Sigmoid colon (tissue), 7 donors: ENCODE measurements around the gene RIN2. TPM values are rescaled to one million over a fixed set of nuclear protein-coding genes. Genes with fewer than 3 reads are reported as not detected.
A peak's percentile ranks its signal among the peaks of the same experiment; 100 is the strongest.

Source experiments
- DNase-seq: peaks from one replicate; pipeline ENCODE4 v3.0.0-alpha.2; 2019
- H3K27ac ChIP-seq, 4 donors: fragments of 200-600 bp; sonication (generic); one replicate each; pipeline ENCODE4 v1.5.1; 2016 to 2019; ENCODE audit warnings: mild to moderate bottlenecking in 1 of 4
- H3K27me3 ChIP-seq, 3 donors: fragments of 200-600 bp; sonication (generic); one replicate each; pipeline ENCODE4 v1.5.1; 2019; ENCODE audit warnings: mild to moderate bottlenecking in 1 of 3
- H3K36me3 ChIP-seq, 4 donors: fragments of 200-600 bp; sonication (generic); one replicate each; pipeline ENCODE4 v1.5.1; 2016 to 2019
- H3K4me1 ChIP-seq, 4 donors: fragments of 200-600 bp; sonication (generic); one replicate each; pipeline ENCODE4 v1.5.1; 2017 to 2019
- H3K4me3 ChIP-seq, 4 donors: fragments of 200-600 bp; sonication (generic); one replicate each; pipeline ENCODE4 v1.5.1; 2017 to 2019; ENCODE audit warnings: mild to moderate bottlenecking in 2 of 4, moderate library complexity in 1 of 4
- H3K9me3 ChIP-seq, 4 donors: fragments of 200-600 bp in 3 of 4; sonication (generic) in 3 of 4; one replicate each; pipeline versions ENCODE4 v1.5.1 to v1.6.1; 2013 to 2019
- EP300 ChIP-seq, 4 donors: sonication (generic); formaldehyde crosslinking; IDR thresholded peaks; one replicate each; pipeline ENCODE4 v1.6.1; 2017; ENCODE audit warnings: antibody characterized with exemption in 4 of 4
- POLR2A ChIP-seq, 2 donors: fragments of 450-650 bp; IDR thresholded peaks; one replicate each; pipeline ENCODE4 v1.6.1; 2016; ENCODE audit warnings: antibody characterized with exemption in 2 of 2, mild to moderate bottlenecking in 2 of 2, moderate library complexity in 2 of 2
- POLR2AphosphoS5 ChIP-seq, 4 donors: sonication (generic); formaldehyde crosslinking; IDR thresholded peaks; one replicate each; pipeline ENCODE4 v1.6.1; 2017; ENCODE audit warnings: antibody characterized with exemption in 4 of 4
- WGBS, 2 donors: extraction: QIAGEN DNeasy Blood & Tissue Kit; methylation state at CpG; one replicate each; pipeline ENCODE4 v1.1.7; 2013; 5-methylcytosine and 5-hydroxymethylcytosine counted together
- intact Hi-C: fragments of 100-400 bp; cut with DNase I; formaldehyde crosslinking; loops from one replicate; pipeline ENCODE4 v1.15.1; 2023
- polyA plus RNA-seq, 3 donors: library from polyadenylated mRNA; stranded (reverse); fragments of 200-250 nt; gene quantifications; one replicate each; pipeline ENCODE4 v1.2.3, GENCODE V29; 2013
- total RNA-seq, 4 donors: library from RNA; depleted of rRNA; stranded (reverse); fragments of >200 nt; gene quantifications; one replicate each; pipeline ENCODE4 v1.1.0, GENCODE V29; 2016
- TF ChIP-seq, protein P1 (sequence below), 4 experiments: fragments of 450-650 bp in 3 of 4; fragments of 200-600 bp in 1 of 4; IDR thresholded peaks; one replicate each; pipeline ENCODE4 v1.5.1; 2016 to 2019; ENCODE audit warnings: antibody characterized with exemption in 4 of 4, mild to moderate bottlenecking in 3 of 4, moderate library complexity in 2 of 4
- donor health status: healthy with polysubstance abuse.
- donor health status: Bipolar disorder and iron deficiency.
- donor health status: healthy.

RIN2 gene
- total and polyA plus RNA-seq, 7 donors, result 13.4 to 73.7 (median 54.2) TPM

DNA sequence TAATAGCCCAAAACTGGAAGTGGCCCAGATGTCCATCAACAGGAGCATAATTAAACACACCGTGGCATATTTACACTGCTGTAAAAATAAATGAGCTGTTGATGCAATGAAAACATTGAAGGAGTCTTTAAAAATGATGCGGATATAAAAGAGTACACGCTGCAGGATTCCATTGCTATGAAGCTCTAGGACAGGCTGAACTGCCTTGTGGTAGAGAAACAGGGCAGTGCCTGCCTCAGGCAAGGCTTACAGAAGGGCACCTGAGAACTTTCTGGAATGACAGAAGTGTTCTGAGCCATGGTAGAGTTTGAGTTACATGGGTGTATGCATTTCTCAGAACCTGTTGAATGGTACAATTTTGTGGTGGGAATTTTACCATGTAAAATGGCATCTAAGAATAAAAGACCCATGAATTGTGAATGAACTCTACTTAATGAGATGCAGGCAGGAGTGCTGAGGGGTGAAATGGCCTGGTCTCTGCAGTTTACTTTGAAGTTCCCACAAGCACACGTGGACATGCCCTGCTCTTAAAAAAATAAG lies 45.3 kb upstream of the RIN2 start:
- intact Hi-C loops, result no loop called here
- WGBS, 2 donors, result 24 to 61% methylated on average over 4 of the region's 4 CpGs
- peak in 2 of 4 donors; percentile 28 to 37 for TF ChIP-seq POLR2AphosphoS5 (IDR thresholded peaks at IDR 0.05)
- no peak for TF ChIP-seq POLR2A (IDR thresholded peaks at IDR 0.05)
- peak overlapping the region in 3 of 4 donors; percentile 1 to 46 (median 8) for H3K27ac ChIP-seq
- no peak for DNase-seq
- no peaks in the 10 kb centered on the region for H3K9me3 ChIP-seq
- H3K36me3 ChIP-seq, result no peaks in the 10 kb centered on the region
- H3K4me3 ChIP-seq, result no peak overlapping the region
- H3K4me1 ChIP-seq, result peaks cover 0 to 18% (median 12%) of the 10 kb centered on the region in 4 donors
- H3K27me3 ChIP-seq, result no peaks in the 10 kb centered on the region

- Histone ChIP-seq H3K27me3 (no peaks in the 10 kb centered on the region), H3K9me3 (no peaks in the 10 kb centered on the region), H3K4me3 (no peak overlapping the region), H3K27ac (no peak overlapping the region), H3K4me1 (peaks cover 0 to 18% (median 12%) of the 10 kb centered on the region in 4 donors), H3K36me3 (no peaks in the 10 kb centered on the region)
- WGBS, 2 donors, result 19 to 54% methylated on average over 2 of the region's 2 CpGs
- intact Hi-C loops, result no loop called here
- TF ChIP-seq, protein P1, sequence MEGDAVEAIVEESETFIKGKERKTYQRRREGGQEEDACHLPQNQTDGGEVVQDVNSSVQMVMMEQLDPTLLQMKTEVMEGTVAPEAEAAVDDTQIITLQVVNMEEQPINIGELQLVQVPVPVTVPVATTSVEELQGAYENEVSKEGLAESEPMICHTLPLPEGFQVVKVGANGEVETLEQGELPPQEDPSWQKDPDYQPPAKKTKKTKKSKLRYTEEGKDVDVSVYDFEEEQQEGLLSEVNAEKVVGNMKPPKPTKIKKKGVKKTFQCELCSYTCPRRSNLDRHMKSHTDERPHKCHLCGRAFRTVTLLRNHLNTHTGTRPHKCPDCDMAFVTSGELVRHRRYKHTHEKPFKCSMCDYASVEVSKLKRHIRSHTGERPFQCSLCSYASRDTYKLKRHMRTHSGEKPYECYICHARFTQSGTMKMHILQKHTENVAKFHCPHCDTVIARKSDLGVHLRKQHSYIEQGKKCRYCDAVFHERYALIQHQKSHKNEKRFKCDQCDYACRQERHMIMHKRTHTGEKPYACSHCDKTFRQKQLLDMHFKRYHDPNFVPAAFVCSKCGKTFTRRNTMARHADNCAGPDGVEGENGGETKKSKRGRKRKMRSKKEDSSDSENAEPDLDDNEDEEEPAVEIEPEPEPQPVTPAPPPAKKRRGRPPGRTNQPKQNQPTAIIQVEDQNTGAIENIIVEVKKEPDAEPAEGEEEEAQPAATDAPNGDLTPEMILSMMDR (IDR thresholded peaks at IDR 0.05), result no peak
- no peak for TF ChIP-seq EP300 (IDR thresholded peaks at IDR 0.05)
- no peak for DNase-seq
These were observed 44.1 kb upstream of the RIN2 start for GRCh38 chr20:19713822-19714578.

DNA sequence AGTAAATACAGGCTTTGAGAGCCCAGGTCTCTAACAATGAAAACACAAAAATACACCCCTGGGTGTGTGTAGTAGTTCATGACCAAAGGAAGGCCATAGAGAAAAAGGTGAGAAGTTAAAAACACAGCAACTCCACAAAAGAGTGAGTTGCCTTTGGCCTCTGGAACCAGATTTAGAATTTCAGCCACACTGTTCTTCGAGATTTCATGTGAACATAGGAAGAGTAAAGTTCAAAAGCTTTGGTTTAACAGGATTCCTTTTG lies 43.5 kb upstream of the RIN2 start:
- Histone ChIP-seq H3K4me1 (peaks cover 0 to 18% (median 12%) of the 10 kb centered on the region in 4 donors), H3K4me3 (no peak overlapping the region), H3K9me3 (no peaks in the 10 kb centered on the region), H3K36me3 (no peaks in the 10 kb centered on the region), H3K27me3 (no peaks in the 10 kb centered on the region), H3K27ac (no peak overlapping the region)
- 18 to 66% methylated on average over 1 of the region's 1 CpG for WGBS, 2 donors
- intact Hi-C loops, result no loop called here
- no peak for DNase-seq
- no peak for TF ChIP-seq POLR2A (IDR thresholded peaks at IDR 0.05)
- no peak for TF ChIP-seq EP300 (IDR thresholded peaks at IDR 0.05)
- TF ChIP-seq, protein P1 (IDR thresholded peaks at IDR 0.05), result no peak
- TF ChIP-seq POLR2AphosphoS5 (IDR thresholded peaks at IDR 0.05), result no peak

DNA sequence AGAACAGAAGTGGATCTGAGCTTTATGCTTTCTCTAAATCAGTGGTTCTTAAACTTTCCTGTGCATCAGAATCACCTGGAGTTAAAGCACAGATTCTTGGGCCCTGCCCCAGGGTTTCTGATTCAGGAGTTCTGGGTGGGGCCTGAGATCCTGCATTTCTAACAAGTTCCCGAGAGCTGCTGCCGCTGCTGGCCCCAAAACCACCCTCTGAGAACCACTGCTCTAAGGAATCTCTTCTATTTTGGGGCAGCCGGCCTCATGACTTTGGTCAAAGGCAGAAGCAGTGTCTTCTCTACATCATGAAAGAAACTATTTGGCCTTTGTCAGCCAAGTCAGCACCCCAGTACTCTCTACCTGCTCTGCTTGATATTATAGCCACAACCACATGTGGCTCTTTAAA lies 42.1 kb upstream of the RIN2 start:
- intact Hi-C loops, result no loop called here
- H3K27me3 ChIP-seq, result no peaks in the 10 kb centered on the region
- H3K9me3 ChIP-seq, result no peaks in the 10 kb centered on the region
- H3K4me3 ChIP-seq, result no peak overlapping the region
- TF ChIP-seq POLR2AphosphoS5 (IDR thresholded peaks at IDR 0.05) (no peak), POLR2A (IDR thresholded peaks at IDR 0.05) (no peak), EP300 (IDR thresholded peaks at IDR 0.05) (no peak)
- TF ChIP-seq, protein P1 (IDR thresholded peaks at IDR 0.05), result no peak
- H3K4me1 ChIP-seq, result peaks cover 0 to 13% (median 10%) of the 10 kb centered on the region in 4 donors
- WGBS, 2 donors, result 91 to 94% methylated on average over 3 of the region's 3 CpGs
- DNase-seq, result no peak
- H3K36me3 ChIP-seq, result no peaks in the 10 kb centered on the region
- no peak overlapping the region for H3K27ac ChIP-seq

GRCh38 chr20:19718880-19719279 lies 39.2 kb upstream of the RIN2 start:
- Histone ChIP-seq H3K4me3 (no peak overlapping the region), H3K27ac (no peak overlapping the region), H3K4me1 (no peaks in the 10 kb centered on the region), H3K36me3 (no peaks in the 10 kb centered on the region), H3K9me3 (no peaks in the 10 kb centered on the region), H3K27me3 (no peaks in the 10 kb centered on the region)
- intact Hi-C loops, result no loop called here
- no peak for DNase-seq
- TF ChIP-seq POLR2AphosphoS5 (IDR thresholded peaks at IDR 0.05), result no peak
- TF ChIP-seq, protein P1 (IDR thresholded peaks at IDR 0.05), result no peak
- TF ChIP-seq POLR2A (IDR thresholded peaks at IDR 0.05), result no peak
- WGBS, 2 donors, result 90 to 91% methylated on average over 3 of the region's 3 CpGs
